CD4-positive, alpha-beta T cell treated with Interleukin-2 at 100 ng/mL for 4 hours (primary cell): ENCODE data around the gene DLX1.
"Not testable (repeated sequence)": the region's sequence is repeated elsewhere in the genome, so short reads cannot be mapped to it uniquely, and the experiment has no call there.

Experiments used
- DNase-seq: peaks from one replicate; pipeline ENCODE4 v3.0.0-alpha.2; 2020; ENCODE audit warnings: low spot score

DLX1 gene

DNA sequence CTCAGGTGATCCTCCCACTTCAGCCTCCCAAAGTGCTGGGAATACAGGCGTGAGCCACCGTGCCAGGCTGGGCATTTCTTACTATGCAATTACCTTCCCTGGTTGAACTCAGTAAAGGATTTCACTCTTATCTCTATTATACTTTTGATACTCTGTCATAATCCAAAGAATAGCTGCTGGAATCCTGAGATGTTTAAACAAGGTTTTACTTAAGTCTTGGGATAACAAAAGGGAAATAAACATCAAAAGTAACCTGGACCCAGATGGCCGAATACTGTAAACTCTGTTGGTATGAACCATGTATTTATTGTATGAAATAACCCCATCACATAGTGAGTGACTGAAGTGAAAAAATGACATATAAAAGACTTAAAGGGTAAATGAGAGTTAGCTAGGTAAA is 29.3 kb downstream of the DLX1 start:
- no peak for DNase-seq

DNA sequence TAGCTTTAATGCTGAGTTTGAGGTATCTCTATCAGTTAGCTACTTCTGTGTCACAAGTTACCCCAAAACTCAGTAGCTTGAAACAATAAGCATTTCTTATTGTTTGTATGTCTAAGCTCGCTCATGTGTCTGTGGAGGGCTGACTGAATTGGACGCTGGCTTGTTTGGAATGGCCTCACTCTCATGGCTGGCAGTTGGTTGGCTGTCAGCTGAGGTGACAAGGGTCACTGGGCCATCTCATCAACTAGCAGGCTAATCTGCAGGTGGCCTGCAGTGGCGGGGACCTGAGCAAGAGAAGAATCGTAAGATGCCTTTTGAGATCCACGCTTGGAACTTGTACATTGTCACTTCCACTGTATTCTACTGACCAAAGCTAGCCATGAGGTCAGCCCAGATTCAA is 30.8 kb downstream of the DLX1 start:
- DNase-seq = no peak

DNA sequence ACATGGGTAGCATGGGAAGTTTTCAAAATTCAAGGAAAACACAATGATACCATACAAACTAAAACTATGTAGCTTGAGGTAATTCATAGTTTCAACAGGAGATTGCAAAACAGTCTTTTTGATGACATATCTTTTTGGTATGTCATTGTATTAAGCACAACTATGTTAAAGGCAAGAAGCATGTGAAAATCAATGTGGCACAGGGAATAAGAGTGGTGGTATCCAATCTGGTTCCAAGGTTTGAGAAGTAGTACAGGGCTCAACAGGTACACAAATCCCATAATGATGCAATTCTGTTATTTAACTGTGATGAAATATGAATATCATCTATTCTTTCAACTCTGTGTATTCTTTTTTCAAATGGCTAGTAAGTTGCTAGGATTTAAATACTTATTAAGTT is 33.8 kb downstream of the DLX1 start:
- no peak for DNase-seq

DNA sequence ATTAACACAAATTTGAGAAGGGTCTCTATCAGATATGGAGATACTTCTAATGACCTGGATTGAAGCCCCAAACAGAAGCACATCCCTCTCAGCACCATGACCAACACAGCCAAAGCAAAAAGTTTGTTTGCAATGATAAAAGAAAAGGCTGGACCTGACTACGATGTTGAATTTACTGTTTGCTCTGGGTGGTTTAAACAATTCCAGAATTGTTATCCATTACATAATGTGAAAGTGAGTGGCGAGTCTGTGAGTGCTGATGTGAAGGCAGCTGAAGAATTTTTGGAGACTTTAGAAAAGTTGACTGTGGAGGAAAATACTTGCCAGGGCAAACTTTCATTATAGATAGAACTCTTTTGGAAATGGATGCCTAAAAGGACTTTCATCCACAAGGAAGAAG is 34.8 kb downstream of the DLX1 start:
- DNase-seq = no peak

DNA sequence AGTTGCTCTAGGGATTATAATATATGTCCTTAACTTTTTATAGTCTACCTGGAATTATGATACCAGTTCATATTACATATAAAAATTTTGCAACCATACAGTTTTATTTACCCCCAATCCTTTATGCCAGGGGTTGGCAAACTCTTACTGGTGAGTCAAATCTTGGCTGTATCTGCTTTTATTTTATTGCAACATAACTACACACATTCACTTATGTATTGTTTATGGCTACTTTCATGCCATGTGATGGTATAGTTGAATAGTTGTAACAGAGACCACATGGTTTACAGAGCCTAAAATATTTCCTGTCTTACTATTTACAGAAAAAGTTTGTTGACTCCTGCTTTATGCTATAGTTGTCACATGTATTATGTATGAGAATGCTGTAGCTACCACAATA is 43.2 kb downstream of the DLX1 start:
- no peak for DNase-seq

DNA sequence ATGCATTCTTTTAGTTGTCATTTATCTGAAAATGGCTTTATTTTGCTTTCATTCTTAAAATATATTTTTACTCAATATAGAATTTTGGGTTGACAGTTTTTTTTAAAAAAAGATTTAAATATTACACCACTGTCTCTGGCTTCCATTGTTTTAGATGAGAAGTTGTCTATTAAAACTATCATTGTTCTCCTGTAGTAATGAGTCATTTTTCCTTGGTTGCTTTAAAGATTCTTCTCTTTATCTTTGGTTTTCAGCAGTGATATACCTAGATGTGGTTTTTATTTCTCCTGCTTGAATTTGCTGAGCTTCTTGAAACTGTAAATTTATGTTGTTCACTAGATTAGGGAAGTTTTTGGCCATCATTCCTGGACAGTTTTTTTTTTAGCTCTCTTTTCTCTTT is 44.1 kb downstream of the DLX1 start:
- DNase-seq = no peak

DNA sequence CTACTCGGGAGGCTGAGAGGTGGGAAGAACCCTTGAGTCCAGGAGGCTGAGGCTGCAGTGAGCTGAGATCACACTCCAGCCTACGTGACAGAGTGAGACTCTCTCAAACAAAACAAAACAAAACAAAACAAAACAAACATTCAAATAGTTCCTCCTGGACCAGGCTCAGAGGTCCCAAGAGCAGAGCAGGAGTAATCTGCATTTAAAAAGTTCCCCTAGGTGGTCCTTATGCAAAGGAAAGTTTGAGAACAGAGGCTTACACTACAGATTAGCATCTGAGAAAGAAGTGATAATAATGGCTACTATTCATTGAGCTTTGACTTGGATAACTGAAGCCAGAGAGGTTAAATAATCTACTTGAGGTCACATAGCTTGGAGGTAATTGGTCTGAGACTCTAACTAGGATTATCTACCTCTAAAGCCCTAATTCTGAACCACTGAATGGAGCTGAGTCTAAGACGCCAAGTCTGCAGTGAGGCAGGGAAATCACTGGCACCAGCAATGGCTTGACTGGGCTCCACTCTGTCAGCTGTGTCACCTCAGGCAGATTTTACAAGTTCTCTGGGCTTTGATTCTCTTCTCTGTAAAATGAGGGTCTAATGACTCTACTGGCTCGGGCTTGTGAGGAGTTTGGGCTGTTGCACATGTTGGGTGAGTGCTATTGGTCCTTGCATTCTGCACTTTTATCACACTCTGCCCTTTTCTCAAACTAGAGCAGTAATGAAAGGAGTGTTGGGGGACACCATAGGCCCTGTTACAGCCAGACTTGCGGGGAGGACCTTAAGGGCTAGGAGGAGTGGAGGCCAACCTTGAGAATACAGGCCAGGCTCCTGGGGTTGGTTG is 46.6 kb downstream of the DLX1 start:
- no peak for DNase-seq

DNA sequence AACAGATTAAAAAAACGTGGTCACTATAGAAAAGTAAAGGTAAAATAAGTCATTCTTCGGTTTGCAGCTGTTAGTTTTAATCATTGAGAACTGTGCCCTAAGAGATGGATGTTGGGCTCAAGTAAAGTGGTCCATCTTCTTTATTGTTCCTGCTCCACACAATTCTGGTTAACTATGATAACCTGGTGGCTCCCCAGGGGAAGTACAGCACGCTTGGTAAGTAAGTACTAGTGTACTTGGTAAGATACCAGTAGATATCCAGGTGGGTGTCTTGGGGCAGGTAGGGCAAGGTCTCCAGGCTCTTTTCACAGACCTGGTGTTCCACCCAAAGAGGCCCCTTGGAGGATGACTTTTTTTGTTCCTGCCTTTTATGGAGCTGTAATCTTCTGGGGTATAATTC is 49.0 kb downstream of the DLX1 start:
- no peak for DNase-seq

DNA sequence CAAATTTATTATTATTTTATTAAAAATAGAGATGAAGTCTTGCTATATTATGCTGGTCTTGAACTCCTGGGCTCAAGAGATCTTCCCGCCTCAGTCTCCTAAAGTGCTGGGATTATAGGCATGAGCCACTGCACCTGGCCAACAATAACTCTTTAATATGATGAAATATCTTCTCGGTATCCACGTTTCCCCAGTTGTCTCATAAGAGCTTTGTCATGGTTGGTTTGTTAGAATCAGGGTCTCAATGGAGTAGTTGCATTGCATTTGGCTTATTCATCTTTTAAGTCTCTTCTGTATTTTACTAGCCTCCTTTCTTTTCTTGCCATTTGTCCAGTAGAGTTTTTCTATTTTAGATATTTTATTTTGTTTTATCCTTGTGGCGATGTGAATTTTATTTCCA is 50.1 kb downstream of the DLX1 start:
- DNase-seq = no peak

DNA sequence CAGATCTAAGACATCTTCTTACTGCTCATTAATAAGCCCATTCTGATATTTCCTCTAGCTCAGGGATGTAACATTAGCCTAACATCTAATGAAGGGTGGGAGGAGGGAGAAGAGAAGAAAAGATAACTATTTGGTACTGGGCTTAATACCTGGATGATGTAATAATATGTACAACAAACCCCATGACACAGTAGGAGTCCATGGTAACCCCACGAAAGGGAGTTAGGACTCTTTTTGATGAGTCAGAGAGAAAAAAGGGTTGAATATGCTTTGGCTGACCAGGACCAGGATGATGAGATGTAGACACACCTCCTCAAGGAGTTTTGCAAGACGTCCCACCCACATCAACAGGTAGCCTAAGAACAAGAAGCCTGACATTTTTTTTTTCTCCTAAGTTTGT is 51.8 kb downstream of the DLX1 start:
- no peak for DNase-seq

DNA sequence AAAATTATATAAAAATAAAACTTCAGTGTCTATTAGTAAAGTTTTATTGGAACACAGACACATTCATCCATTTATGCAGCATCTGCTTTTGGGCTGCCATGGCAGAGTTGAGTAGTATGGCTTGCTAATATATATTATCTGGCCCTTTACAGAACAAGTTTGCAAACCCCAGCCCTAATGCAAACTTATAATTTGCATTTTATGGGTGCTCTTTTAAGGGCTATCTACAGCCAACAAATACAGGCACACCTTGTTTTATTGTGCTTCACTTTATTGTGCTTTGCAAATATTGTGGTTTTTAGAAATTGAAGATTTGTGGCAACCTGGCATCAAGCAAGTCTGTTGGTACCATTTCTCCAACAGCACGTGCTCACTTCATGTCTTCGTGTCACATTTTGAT is 52.6 kb downstream of the DLX1 start:
- no peak for DNase-seq

DNA sequence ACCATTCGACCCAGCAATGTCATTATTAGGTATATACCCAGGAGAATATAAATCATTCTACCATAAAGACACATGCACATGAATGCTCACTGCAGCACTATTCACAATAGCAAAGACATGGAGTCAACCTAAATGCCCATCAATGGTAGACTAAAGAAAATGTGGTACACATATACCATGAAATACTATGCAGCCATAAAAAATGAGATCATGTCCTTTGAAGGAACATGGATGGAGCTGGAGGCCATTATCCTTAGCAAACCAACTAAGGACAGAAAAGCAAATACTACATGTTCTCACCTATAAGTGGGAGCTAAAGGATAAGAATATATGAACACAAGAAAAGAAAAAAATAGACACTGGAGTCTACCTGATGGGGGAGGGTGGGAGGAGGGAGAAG is 53.4 kb downstream of the DLX1 start:
- DNase-seq = not testable (repeated sequence)
